ENCODE measurements around the gene GDPD2.
"Not testable (repeated sequence)": the region's sequence is repeated elsewhere in the genome, so short reads cannot be mapped to it uniquely, and the experiment has no call there.

GDPD2 gene, protein sequence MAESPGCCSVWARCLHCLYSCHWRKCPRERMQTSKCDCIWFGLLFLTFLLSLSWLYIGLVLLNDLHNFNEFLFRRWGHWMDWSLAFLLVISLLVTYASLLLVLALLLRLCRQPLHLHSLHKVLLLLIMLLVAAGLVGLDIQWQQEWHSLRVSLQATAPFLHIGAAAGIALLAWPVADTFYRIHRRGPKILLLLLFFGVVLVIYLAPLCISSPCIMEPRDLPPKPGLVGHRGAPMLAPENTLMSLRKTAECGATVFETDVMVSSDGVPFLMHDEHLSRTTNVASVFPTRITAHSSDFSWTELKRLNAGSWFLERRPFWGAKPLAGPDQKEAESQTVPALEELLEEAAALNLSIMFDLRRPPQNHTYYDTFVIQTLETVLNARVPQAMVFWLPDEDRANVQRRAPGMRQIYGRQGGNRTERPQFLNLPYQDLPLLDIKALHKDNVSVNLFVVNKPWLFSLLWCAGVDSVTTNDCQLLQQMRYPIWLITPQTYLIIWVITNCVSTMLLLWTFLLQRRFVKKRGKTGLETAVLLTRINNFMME

DNA sequence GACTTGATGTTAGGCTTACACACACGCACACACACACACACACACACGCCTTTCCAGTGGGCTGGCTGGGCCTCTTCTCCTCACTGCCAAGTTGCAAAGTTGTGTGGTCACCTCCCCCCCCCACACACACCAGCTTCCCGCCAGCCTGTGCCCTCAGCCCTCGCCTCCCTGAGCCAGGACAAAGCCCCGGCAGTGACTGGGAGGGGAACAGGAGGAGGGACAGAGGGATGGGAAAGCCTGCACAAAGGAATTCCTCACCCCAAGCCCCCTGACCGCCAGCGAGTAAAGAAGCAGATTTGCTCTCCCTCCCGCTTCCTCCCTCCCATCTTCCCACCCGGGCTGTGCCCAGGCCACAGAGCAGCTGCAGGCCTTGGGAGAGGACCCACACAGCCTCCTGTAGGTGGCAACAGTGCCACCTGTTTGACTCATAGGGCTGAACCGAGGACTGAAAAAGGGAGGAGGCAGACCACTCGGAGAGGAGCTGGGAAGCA is at the start of gene GDPD2:
TSS of gene GDPD2 (plus strand) at position 464 of the 491 bp plus-strand sequence. CDS start 1,671 bp downstream, outside the sequence.
- no peak for DNase-seq

- no peak for DNase-seq
Measured at GRCh38 chrX:70386235-70386634, 36.9 kb upstream of the GDPD2 start.

DNA sequence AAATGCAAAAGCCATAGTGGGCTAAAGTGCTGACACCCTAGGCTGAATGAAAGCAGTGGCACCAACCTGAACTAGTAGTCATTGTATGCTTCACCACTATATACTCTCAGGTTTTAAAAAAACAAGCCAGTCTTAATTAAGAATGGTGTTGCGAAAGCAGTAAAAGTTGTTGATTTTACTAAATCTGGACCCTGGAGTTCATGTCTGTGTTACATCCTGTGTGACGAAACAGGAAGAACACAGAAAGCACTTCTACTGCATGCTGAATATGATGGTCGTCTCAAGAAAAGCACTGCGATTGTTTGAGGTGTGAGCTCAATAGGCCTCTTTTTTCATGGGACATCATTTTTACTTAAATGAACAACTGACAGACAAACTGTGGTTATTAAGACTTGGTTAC is 24.2 kb upstream of the GDPD2 start:
- peak; percentile 66 for DNase-seq

- not testable (repeated sequence) for DNase-seq
Measured at GRCh38 chrX:70400181-70400580, 22.9 kb upstream of the GDPD2 start.

GRCh38 chrX:70402721-70403120 is 20.4 kb upstream of the GDPD2 start:
- DNase-seq, result no peak

DNA sequence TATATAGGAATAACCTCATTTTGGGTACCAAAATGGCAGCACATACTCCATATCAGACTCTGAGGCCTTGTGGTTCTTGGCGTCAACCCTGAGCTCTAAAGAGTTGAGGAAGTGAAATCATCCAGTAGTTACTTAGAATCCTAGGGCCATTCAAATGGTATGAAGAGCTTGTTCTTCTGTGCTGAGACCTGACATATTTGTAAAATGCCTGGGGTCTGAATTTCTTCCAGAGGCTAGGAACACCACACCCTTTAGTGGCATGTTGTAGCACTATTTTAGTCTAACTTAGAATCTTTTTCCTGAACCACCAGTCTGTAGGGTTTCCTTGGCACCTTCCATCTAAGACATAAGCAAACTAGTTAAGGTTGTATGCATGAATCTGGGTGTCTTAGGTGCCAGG is 18.1 kb upstream of the GDPD2 start:
- no peak for DNase-seq

DNA sequence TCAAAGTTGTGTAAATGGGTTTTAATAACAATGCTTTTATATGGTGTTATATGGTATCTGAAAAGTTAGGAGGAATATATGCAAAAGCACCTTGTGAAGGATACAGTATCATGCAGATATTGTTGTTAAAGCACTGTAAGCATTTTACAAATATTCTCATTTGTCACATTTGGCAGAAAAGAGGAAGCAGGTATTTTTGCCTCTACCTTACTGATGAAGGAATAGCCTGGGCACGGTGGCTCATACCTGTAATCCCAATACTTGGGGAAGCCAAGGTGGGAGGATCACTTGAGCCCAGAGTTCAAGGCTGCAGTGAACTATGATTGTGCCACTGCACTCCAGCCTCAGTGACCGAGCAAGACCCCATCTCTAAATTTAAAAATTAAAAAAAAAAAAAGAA is 12.2 kb upstream of the GDPD2 start:
- DNase-seq, result no peak

DNA sequence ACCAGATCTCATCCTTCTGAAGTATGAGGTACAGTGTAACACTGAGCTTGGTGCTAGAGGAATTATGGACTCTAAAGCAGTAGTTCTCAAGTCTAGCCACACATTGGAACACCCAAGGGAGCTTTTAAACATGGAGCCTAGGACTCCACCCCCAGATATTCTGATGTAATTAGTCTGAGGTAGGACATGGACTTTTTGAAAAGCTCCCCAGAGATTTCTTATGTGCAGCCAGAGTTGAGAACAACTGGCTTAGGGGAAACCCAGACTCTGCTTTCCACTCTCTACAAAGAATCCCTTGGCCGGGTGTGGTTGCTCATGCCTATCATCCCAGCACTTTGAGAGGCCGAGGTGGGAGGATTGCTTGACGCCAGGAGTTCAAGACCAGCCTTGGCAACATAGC is 11.6 kb upstream of the GDPD2 start:
- no peak for DNase-seq

DNA sequence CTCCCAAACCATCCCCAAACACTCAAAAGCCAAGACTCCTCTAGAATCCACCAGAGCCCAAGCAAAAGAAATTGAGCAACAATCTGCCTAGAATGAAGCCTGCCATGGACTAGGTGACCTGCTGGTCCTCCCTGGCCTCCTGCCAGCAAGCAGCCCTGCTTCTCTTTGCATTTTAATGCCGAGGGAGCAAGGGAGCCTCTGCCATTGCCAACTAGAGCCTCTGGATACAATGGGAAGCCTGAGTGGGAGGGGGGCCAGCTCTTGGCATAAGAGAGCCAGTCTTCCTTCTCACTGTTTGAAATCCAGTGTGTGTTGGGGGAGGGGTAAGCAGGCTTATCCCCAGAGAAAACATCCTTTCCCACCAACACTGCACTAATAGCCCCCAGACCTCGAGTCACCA is 1.5 kb upstream of the GDPD2 start:
- no peak for DNase-seq

DNA sequence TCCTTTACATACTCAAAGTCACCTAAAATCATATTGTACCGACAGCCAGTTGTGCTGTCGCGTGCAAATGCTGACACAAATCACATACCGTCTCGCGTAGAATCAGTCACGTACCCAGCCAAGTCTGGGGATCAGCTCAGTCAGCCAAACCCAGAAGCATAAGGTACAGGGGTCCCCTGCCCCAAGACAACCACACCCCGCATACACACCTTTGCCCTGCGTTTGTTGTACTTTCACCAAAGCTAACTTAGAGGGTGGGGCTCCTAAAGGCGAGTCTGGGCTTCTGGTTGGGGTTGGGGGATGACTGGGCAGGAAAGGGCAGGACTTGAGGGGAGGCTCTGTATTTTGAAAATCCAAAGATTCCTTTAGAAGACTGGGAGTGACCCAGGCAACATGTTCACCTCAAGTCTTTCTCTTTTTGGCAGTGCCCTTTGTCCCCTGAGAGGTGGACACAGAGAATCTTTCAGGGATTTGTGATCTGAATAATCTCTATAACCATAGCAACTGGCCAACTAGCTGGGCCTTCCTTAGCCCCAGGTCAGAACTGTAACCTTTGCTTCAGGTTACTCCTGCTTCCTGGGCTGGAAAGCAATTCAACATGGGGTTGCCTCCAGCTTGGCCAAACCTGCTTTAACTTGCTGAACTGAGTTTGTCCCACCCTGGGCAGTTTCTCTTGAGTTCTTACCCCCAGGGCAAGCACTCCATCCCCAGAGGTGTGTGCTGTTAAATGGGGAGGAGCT is 992 bp downstream of the GDPD2 start:
- no peak for DNase-seq

- no peak for DNase-seq
Measured at GRCh38 chrX:70424801-70425200, 1.7 kb downstream of the GDPD2 start.

DNA sequence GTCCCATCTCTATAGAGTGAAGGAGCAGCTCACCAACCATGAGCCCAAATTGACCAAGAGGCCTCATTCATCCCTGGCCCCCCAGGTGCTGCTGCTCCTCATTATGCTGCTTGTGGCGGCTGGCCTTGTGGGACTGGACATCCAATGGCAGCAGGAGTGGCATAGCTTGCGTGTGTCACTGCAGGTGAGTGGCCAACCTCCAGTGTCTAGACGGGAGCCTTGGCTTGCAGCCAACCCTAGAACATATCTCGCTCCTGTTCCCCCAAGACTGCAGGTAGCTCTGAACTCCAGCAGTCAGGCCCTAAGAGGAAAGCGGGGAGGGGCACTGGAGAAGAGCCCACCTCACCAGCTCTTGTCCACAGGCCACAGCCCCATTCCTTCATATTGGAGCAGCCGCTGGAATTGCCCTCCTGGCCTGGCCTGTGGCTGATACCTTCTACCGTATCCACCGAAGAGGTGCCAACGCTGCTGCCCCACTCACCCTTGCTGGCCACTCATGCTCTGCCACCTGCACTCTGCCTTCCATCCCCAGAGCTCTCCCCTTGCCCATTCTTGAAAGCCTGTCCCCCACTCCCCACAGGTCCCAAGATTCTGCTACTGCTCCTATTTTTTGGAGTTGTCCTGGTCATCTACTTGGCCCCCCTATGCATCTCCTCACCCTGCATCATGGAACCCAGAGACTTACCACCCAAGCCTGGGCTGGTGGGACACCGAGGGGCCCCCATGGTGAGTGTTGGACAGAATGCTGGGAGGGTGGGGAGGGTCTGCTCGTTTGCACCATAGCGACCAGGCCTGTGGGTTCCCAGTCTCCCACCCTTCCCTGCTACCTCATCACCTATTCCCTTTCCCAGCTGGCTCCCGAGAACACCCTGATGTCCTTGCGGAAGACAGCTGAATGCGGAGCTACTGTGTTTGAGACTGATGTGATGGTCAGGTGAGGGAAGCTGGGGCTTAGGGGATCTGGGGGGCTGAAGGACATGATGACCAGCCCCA is 3.5 kb downstream of the GDPD2 start:
- no peak for DNase-seq

GRCh38 chrX:70427365-70427764 is 4.3 kb downstream of the GDPD2 start:
- no peak for DNase-seq

- DNase-seq, result no peak
Measured at GRCh38 chrX:70429759-70430158, 6.6 kb downstream of the GDPD2 start.

DNA sequence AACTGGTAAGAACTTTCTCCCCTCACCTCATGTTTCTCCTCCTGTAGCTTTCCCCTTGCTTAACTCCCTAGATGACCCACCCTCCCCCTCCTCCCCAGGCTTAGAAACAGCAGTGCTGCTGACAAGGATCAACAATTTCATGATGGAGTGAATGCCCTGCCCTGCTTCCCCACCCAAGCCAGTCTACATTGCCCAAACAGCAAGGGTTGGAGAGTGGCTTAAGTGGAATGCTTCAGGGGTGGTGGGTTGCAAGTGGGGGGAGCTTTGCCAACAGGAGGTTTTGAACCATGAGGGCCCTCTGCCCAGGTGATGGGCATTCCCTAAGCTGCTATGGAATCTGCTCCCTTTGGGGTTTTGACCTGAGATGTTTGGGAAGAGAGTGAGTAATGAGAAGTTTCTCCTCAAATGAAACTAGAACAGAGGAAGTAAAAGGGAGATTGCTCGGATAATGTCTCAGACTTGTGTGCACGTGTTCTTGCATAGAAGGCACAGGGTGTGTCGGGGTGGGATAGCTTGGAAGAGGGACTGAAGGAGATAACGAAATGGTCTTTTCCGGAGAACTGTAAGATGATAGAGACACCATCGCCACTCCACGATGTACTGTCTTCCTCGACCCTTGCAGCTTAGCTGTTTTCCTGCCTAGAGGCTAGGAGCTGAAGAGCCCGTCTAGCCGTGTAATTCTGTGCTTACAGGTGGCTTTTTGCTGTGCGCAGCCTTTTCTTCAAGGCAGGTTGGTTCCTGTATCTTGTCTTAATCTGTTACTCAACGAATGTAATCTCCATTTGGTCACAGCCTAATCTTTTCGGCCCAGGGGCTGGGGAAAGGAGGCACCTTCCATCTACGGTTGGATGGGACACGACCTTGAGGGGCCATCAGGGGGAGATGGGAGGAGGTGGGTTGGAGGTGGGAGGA is 10.1 kb downstream of the GDPD2 start:
- DNase-seq, result no peak

GRCh38 chrX:70433848-70434351 is 10.8 kb downstream of the GDPD2 start:
- DNase-seq, result peak; percentile 81

GRCh38 chrX:70434352-70434866 is 11.3 kb downstream of the GDPD2 start:
- peak; percentile 77 for DNase-seq

DNA sequence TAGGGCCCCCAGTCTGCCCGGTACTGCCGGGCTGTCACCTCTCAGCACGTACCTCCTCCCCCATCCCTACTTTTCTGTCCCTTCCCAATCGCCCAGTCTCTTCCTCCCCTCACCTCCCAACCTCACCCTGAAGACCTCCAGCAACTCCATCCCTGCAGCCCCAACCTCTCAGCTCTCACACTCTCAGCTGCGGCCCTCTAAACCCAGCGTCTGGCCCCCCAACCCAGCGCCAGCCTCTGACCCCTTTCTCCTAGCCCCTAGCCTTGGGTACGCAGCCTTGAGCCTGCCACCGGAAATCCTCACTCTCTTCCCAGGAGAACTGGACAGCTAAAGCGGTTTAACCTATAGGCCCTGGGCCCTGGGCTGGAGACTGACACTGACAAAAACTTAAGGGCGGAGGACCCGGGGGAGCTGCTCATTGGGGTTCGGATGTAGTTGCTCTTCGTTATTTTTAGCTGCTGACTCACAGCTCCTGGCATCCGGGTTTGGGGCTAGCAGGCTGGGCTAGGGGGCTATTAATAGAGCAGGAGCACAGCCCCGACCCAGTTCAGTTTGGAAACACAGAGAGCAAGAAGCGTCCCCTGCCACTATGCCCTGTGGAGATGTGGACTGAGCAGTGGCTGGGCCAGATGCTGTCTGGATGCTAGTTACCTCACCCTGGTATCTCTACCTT is 11.9 kb downstream of the GDPD2 start:
- peak; percentile 32 for DNase-seq

GRCh38 chrX:70436343-70436742 is 13.2 kb downstream of the GDPD2 start:
- DNase-seq, result no peak

DNA sequence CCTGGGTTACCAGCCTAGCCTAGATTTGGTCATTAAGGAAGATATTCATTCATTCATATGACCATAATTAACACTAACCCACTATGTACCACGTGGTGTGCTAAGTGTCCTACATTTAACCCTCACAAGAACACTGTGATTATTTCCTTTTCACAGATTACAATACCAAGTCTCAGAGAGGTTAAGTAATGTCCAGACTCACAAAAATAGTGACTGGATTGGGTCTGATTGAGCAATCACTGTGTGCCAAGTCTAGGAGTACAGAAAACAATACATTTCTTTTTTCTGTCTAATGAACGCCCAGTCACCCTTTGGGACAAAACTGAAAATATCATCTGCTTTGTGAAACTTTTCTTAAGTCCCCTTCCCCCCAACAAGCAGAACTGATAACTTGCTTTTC is 13.9 kb downstream of the GDPD2 start:
- no peak for DNase-seq

Measured in CD4-positive, alpha-beta T cell treated with Interleukin-12 subunit alpha and Interleukin-12 subunit beta, for 1 hour (primary cell).